Stimulated activated CD4-positive, alpha-beta T cell treated with anti-CD3 and anti-CD28 coated beads, Interleukin-1b, Interleukin-23, amount 100 ng/mL, for 24 hours (primary cell): ENCODE data around the gene OR6B2.

Experiments
- DNase-seq, 4 experiments: peaks; one replicate each; pipeline ENCODE4 v3.0.0-alpha.2; 2020; ENCODE audit warnings: low read depth in 4 of 4, low spot score in 1 of 4

The OR6B2 gene

DNA sequence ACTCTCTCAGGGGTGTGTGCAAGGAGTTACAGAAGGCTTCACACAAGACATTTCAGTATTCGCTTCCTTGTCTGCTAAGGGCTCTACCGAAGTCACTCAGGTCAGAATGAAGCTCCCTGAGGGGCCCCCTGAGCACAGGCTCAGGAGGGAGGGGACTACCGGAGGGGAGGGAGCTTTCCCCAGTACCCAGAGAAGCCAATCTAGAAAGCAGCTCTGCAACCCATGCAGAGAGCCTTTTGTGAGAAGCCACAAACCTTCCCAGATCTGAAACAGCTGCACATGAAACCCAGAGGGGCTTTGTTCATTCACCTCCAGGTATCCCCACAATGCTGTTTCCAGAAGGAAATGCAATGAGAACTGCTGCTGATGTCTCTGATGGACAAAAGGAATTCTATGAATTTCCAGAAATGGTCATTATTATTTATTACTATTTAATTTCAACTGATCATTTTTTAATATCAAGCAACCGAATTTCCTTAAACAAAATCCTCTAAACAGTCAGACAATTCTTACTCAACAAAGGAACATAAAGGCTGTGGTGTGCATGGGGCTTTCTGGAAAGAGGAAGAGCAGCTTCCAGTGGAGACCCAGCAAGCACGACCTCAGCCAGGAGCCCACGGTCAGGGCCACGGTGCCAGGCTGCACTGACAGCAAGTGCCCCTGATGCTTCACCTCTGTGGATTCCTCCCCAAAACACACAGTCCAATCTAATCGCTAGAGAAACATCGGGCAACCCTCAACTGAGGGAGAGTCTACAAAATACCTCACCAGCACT lies 47.0 kb downstream of the OR6B2 start:
- no peak for DNase-seq
